Measurements from ENCODE around the gene TMEM175.

- TF ChIP-seq BACH2 (CRISPR knock-in tag; IDR thresholded peaks at IDR 0.05; ENCODE audit: borderline replicate concordance) (no peak), ZNF8 (CRISPR knock-in tag; IDR thresholded peaks at IDR 0.05) (no peak), PATZ1 (CRISPR knock-in tag; IDR thresholded peaks at IDR 0.05; ENCODE audit: borderline replicate concordance) (no peak)
Observed at GRCh38 chr4:884896-885295, 47.4 kb upstream of the TMEM175 start.

All from SK-N-SH treated with all-trans-retinoic acid at 6 μM for 48 hours (cell line).